ENCODE measurements around the gene NBPF4.
"Not testable (repeated sequence)": the region's sequence is repeated elsewhere in the genome, so short reads cannot be mapped to it uniquely, and the experiment has no call there.

- TF ChIP-seq CTCF, POLR2A (IDR thresholded peaks at IDR 0.05): not testable (repeated sequence)
Observed at GRCh38 chr1:108217515-108218174, 26.2 kb downstream of the NBPF4 start.
